Activated naive CD4-positive, alpha-beta T cell treated with anti-CD3 and anti-CD28 coated beads, Interleukin-2, amount 10 ng/mL, durations not matched to agents 7 days and 5 days (primary cell): ENCODE measurements around the gene ENTPD8.

ENCODE experiments used
- CTCF ChIA-PET: fragments of 350-600 bp; sonication (Branson Sonifier 250); formaldehyde crosslinking; loops from one replicate; lab custom pipeline; 2021; ENCODE audit warnings: antibody characterized with exemption; lab: Charles Lee
- DNase-seq: peaks from one replicate; pipeline ENCODE4 v3.0.0-alpha.2; 2020
- H3K27ac Mint-ChIP-seq: one replicate; pipeline ENCODE4 v1.8.0; 2021; ENCODE audit warnings: mild to moderate bottlenecking, moderate library complexity, mixed read lengths
- H3K27me3 Mint-ChIP-seq: one replicate; pipeline ENCODE4 v1.8.0; 2021; ENCODE audit warnings: mild to moderate bottlenecking, mixed read lengths
- H3K36me3 Mint-ChIP-seq: one replicate; pipeline ENCODE4 v1.8.0; 2021; ENCODE audit warnings: mixed read lengths
- H3K4me1 Mint-ChIP-seq: one replicate; pipeline ENCODE4 v1.8.0; 2021; ENCODE audit warnings: mixed read lengths
- H3K4me3 Mint-ChIP-seq: one replicate; pipeline ENCODE4 v1.8.0; 2021; ENCODE audit warnings: mild to moderate bottlenecking, moderate library complexity, mixed read lengths
- H3K9me3 Mint-ChIP-seq: one replicate; pipeline ENCODE4 v1.8.0; 2021; ENCODE audit warnings: mixed read lengths

Gene ENTPD8

GRCh38 chr9:137404961-137405567 lies 36.1 kb downstream of the ENTPD8 start:
- Mint-ChIP-seq H3K4me1 (peaks cover 3% of the 10 kb centered on the region), H3K27me3 (peaks cover 35% of the 10 kb centered on the region), H3K4me3 (no peak overlapping the region), H3K9me3 (peaks cover 4% of the 10 kb centered on the region), H3K27ac (no peak overlapping the region), H3K36me3 (peaks cover 7% of the 10 kb centered on the region)
- DNase-seq = no peak
- CTCF ChIA-PET = interaction anchor here (1.2 to 2.5 kb wide), 2 partner anchors 10 to 118 kb away, joined by 4 to 8 read pairs; no protein-coding TSS in a partner anchor

- no peak for DNase-seq
- Mint-ChIP-seq H3K36me3 (peaks cover 7% of the 10 kb centered on the region), H3K4me1 (peaks cover 3% of the 10 kb centered on the region), H3K4me3 (no peak overlapping the region), H3K9me3 (peaks cover 4% of the 10 kb centered on the region), H3K27ac (no peak overlapping the region), H3K27me3 (peaks cover 23% of the 10 kb centered on the region)
- CTCF ChIA-PET = no interaction called here
Observed at GRCh38 chr9:137403269-137403668, 37.9 kb downstream of the ENTPD8 start.

GRCh38 chr9:137402746-137403145 lies 38.4 kb downstream of the ENTPD8 start:
- no peak overlapping the region for H3K27ac Mint-ChIP-seq
- CTCF ChIA-PET = no interaction called here
- peaks cover 19% of the 10 kb centered on the region for H3K27me3 Mint-ChIP-seq
- H3K4me1 Mint-ChIP-seq = peaks cover 3% of the 10 kb centered on the region
- no peak for DNase-seq
- peaks cover 4% of the 10 kb centered on the region for H3K9me3 Mint-ChIP-seq
- H3K36me3 Mint-ChIP-seq = peaks cover 8% of the 10 kb centered on the region
- H3K4me3 Mint-ChIP-seq = no peak overlapping the region

- H3K9me3 Mint-ChIP-seq = peaks cover 4% of the 10 kb centered on the region
- no peak for DNase-seq
- CTCF ChIA-PET = no interaction called here
- no peak overlapping the region for H3K4me3 Mint-ChIP-seq
- no peak overlapping the region for H3K27ac Mint-ChIP-seq
- peaks cover 5% of the 10 kb centered on the region for H3K4me1 Mint-ChIP-seq
- H3K36me3 Mint-ChIP-seq = peaks cover 8% of the 10 kb centered on the region
- H3K27me3 Mint-ChIP-seq = no peaks in the 10 kb centered on the region
Observed at GRCh38 chr9:137398561-137399468, 42.3 kb downstream of the ENTPD8 start.

GRCh38 chr9:137397675-137398423 lies 43.3 kb downstream of the ENTPD8 start:
- no peak for DNase-seq
- H3K9me3 Mint-ChIP-seq = peaks cover 4% of the 10 kb centered on the region
- no peaks in the 10 kb centered on the region for H3K27me3 Mint-ChIP-seq
- H3K36me3 Mint-ChIP-seq = peaks cover 8% of the 10 kb centered on the region
- H3K4me1 Mint-ChIP-seq = peaks cover 5% of the 10 kb centered on the region
- no peak overlapping the region for H3K27ac Mint-ChIP-seq
- CTCF ChIA-PET = no interaction called here
- H3K4me3 Mint-ChIP-seq = no peak overlapping the region

GRCh38 chr9:137396634-137397367 lies 44.4 kb downstream of the ENTPD8 start:
- peaks cover 1% of the 10 kb centered on the region for H3K36me3 Mint-ChIP-seq
- no peak overlapping the region for H3K27ac Mint-ChIP-seq
- CTCF ChIA-PET = no interaction called here
- H3K9me3 Mint-ChIP-seq = no peaks in the 10 kb centered on the region
- no peak overlapping the region for H3K4me3 Mint-ChIP-seq
- peaks cover 3% of the 10 kb centered on the region for H3K4me1 Mint-ChIP-seq
- no peaks in the 10 kb centered on the region for H3K27me3 Mint-ChIP-seq
- no peak for DNase-seq

GRCh38 chr9:137396227-137396626 lies 44.9 kb downstream of the ENTPD8 start:
- CTCF ChIA-PET = interaction anchor here (1.9 kb wide), 1 partner anchor 8 kb away, joined by 4 read pairs; no protein-coding TSS in a partner anchor
- Mint-ChIP-seq H3K36me3 (peaks cover 1% of the 10 kb centered on the region), H3K27ac (no peak overlapping the region), H3K4me1 (peaks cover 3% of the 10 kb centered on the region), H3K9me3 (no peaks in the 10 kb centered on the region), H3K4me3 (no peak overlapping the region), H3K27me3 (no peaks in the 10 kb centered on the region)
- DNase-seq = no peak

GRCh38 chr9:137395666-137396010 lies 45.5 kb downstream of the ENTPD8 start:
- no peak for DNase-seq
- Mint-ChIP-seq H3K4me3 (no peak overlapping the region), H3K27me3 (no peaks in the 10 kb centered on the region), H3K27ac (no peak overlapping the region), H3K9me3 (no peaks in the 10 kb centered on the region), H3K4me1 (peaks cover 3% of the 10 kb centered on the region), H3K36me3 (peaks cover 1% of the 10 kb centered on the region)
- CTCF ChIA-PET = interaction anchor here (1.9 kb wide), 1 partner anchor 9 kb away, joined by 4 read pairs; no protein-coding TSS in a partner anchor

- Mint-ChIP-seq H3K4me1 (peaks cover 6% of the 10 kb centered on the region), H3K9me3 (no peaks in the 10 kb centered on the region)
- CTCF ChIA-PET = interaction anchor here (1.9 kb wide), 1 partner anchor 9 kb away, joined by 4 read pairs; no protein-coding TSS in a partner anchor
Observed at GRCh38 chr9:137394866-137395665, 46.1 kb downstream of the ENTPD8 start.

GRCh38 chr9:137393176-137394150 lies 47.7 kb downstream of the ENTPD8 start:
- no peak for DNase-seq
- Mint-ChIP-seq H3K27ac (no peak overlapping the region), H3K4me1 (peaks cover 6% of the 10 kb centered on the region), H3K36me3 (peaks cover 1% of the 10 kb centered on the region), H3K9me3 (no peaks in the 10 kb centered on the region), H3K27me3 (no peaks in the 10 kb centered on the region), H3K4me3 (no peak overlapping the region)
- CTCF ChIA-PET = no interaction called here

More at GRCh38 chr9:137394866-137395665, 46.1 kb downstream of the ENTPD8 start:
- H3K36me3 Mint-ChIP-seq = peaks cover 1% of the 10 kb centered on the region
- H3K27me3 Mint-ChIP-seq = no peaks in the 10 kb centered on the region
- DNase-seq = no peak
- no peak overlapping the region for H3K4me3 Mint-ChIP-seq
- H3K27ac Mint-ChIP-seq = no peak overlapping the region

- CTCF ChIA-PET = no interaction called here
- Mint-ChIP-seq H3K36me3 (no peaks in the 10 kb centered on the region), H3K4me1 (peaks cover 11% of the 10 kb centered on the region), H3K9me3 (no peaks in the 10 kb centered on the region), H3K4me3 (no peak overlapping the region), H3K27ac (no peak overlapping the region), H3K27me3 (no peaks in the 10 kb centered on the region)
- DNase-seq = no peak
Observed at GRCh38 chr9:137392232-137393007, 48.7 kb downstream of the ENTPD8 start.

- Mint-ChIP-seq H3K4me1 (peaks cover 16% of the 10 kb centered on the region), H3K36me3 (no peaks in the 10 kb centered on the region), H3K4me3 (no peak overlapping the region), H3K27me3 (no peaks in the 10 kb centered on the region), H3K9me3 (no peaks in the 10 kb centered on the region), H3K27ac (no peak overlapping the region)
- CTCF ChIA-PET = no interaction called here
- no peak for DNase-seq
Observed at GRCh38 chr9:137391411-137391754, 49.8 kb downstream of the ENTPD8 start.
